Esophagus muscularis mucosa (tissue), 3 donors: ENCODE measurements around the gene MTHFR.

Experiments
- POLR2A ChIP-seq: fragments of 450-650 bp; IDR thresholded peaks from one replicate; pipeline ENCODE4 v1.6.1; 2017; ENCODE audit warnings: antibody characterized with exemption, moderate library complexity, mild to moderate bottlenecking, low read depth
- POLR2AphosphoS5 ChIP-seq, 2 donors: sonication (generic); formaldehyde crosslinking; IDR thresholded peaks; one replicate each; pipeline ENCODE4 v1.6.1; 2017; ENCODE audit warnings: antibody characterized with exemption in 2 of 2
- TF ChIP-seq, protein P1 (sequence below), 3 experiments: fragments of 200-600 bp in 2 of 3; fragments of 450-650 bp in 1 of 3; sonication (generic) in 2 of 3; IDR thresholded peaks; one replicate each; pipeline ENCODE4 v1.5.1; 2017 to 2019; ENCODE audit warnings: antibody characterized with exemption in 3 of 3, mild to moderate bottlenecking in 2 of 3, moderate library complexity in 1 of 3

- TF ChIP-seq POLR2A (no peak), POLR2AphosphoS5 (IDR thresholded peaks at IDR 0.05) (no peak)
- TF ChIP-seq, protein P1, sequence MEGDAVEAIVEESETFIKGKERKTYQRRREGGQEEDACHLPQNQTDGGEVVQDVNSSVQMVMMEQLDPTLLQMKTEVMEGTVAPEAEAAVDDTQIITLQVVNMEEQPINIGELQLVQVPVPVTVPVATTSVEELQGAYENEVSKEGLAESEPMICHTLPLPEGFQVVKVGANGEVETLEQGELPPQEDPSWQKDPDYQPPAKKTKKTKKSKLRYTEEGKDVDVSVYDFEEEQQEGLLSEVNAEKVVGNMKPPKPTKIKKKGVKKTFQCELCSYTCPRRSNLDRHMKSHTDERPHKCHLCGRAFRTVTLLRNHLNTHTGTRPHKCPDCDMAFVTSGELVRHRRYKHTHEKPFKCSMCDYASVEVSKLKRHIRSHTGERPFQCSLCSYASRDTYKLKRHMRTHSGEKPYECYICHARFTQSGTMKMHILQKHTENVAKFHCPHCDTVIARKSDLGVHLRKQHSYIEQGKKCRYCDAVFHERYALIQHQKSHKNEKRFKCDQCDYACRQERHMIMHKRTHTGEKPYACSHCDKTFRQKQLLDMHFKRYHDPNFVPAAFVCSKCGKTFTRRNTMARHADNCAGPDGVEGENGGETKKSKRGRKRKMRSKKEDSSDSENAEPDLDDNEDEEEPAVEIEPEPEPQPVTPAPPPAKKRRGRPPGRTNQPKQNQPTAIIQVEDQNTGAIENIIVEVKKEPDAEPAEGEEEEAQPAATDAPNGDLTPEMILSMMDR (IDR thresholded peaks at IDR 0.05): no peak
Measured at GRCh38 chr1:11746092-11746491, 59.7 kb downstream of the MTHFR start.
